HG03521 (cell line): ENCODE measurements around the gene EXOC3.
"Not testable (repeated sequence)": the region's sequence is repeated elsewhere in the genome, so short reads cannot be mapped to it uniquely, and the experiment has no call there.

Source experiments
- ATAC-seq: cut with Tn5 transposase; IDR thresholded peaks from one replicate; pipeline ENCODE4 v1.9.1; 2021; ENCODE audit warnings: mild to moderate bottlenecking, moderate library complexity; ENCODE audit not compliant: unreplicated experiment

Gene EXOC3

DNA sequence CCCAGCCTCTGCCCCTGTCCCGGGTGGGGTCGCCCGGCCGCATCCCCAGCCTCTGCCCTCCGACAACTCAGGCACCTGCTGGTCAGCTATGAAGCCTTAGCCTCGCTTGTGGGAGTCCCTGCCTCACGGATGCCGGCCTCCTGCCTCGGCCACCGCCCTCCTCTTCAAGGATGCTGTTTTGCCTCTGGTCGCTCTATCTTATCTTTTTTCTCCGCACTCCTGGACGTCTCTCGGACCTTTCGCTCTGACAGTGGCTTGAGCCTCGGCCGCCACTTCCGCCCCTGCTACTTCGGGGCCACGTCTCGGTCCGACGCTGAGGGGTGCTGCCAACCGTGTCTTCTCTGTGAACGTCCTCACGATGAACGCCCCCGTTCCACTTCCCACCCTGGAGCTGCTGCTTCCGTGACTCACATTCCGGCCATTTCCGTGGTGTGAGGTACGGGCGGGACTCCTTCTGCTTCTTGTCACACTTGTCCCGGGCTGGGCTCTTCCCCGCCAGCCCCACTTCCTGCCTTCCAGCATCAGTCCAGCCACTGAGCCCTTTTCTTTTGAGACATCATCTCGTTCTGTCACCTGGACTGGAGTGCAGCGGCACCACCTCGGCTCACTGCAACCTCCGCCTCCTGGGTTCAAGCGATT lies 55.0 kb downstream of the EXOC3 start:
- no peak for ATAC-seq

DNA sequence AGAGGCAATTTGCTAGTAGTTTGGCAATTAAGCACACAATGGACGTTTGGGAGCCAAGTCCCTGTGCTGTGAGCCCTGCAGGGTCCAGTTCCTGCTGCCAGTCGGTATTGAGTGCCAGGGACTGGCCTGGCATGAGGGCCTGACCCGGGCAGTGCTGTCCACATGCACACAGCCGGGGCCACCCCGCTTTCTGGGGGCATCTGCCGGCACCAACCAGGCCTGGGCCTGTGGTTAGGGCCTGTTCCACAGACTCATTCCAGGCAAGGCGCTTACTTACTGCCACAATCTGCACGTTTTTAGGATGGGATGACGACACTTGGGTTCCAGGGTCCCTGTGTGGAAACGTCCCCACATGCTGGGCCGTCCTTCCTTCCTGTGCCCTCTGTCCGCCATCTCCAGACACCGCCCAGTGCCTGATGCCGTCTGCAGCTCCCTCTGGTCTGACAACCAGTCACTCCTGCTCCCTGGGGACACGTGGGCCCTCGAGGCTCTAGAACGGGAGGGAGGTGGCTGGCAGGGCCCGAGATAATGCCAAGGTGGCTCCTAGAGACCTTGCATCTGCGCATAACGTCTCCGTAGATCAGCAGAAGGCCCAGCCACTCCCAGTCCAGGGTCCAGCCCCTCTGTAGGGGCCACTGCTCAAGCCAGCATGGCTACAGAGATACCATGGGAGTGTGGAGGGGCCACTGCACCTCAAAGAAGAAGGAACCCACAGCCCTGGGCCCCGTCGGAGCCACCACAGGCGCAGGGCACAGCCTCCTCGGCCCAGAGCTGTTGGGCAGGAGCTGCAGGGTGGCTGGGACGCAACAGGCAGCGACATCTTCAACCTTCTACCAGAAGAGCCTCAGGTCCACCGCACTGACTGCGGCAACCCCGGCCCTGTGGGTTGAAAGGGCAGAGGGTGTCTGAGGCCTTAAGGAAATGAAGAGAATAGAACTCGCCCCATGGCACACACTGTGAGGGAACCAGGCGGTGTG lies 56.5 kb downstream of the EXOC3 start:
- no peak for ATAC-seq

DNA sequence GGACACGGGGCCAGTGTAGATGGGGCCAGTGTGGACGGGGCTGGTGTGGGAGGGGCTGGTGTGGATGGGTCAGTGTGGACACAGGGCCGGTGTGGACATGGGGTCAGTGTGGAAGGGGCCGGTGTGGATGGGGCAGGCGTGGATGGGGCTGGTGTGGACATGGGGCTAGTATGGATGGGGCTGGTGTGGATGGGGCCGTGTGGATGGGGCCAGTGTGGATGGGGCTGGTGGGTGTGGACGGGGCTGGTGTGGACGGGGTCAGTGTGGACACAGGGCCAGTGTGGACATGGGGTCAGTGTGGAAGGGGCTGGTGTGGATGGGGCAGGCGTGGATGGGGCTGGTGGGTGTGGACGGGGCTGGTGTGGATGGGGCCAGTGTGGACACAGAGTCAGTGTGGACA lies 57.5 kb downstream of the EXOC3 start:
- no peak for ATAC-seq

DNA sequence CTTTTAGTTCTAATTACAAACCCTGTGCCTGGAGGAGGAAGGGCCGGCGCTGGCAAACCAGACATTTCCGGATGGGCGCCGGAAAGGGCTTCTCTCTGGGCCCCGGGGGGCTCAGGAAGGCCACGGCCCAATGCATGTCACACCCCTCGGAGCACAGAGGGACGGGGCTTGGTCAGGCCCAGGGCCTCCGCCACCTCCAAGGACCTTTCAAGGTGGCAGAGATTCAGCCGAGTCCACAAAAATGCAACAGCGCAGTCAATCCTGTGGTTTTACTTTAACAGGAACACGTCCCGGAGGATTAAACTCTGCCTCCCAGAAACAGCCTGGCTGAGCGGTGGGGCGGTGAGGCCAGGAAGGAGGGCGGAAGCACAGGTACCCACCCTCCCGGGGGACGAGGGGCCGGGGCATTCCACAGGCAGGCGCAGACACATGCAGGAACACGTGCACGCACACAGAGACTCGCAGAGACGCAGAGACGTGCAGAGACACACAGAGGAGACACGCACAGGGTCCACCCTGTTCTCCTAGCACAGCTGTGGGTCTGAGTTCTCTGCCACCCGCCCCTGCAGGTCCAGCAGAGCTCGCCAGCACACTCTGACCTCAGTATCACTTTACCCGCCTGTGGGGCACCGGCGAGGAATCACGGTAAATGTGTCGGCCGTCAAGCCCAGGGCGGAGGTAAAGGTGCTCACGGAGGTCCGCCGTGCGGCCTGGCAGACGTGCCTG lies 58.3 kb downstream of the EXOC3 start:
- no peak for ATAC-seq

DNA sequence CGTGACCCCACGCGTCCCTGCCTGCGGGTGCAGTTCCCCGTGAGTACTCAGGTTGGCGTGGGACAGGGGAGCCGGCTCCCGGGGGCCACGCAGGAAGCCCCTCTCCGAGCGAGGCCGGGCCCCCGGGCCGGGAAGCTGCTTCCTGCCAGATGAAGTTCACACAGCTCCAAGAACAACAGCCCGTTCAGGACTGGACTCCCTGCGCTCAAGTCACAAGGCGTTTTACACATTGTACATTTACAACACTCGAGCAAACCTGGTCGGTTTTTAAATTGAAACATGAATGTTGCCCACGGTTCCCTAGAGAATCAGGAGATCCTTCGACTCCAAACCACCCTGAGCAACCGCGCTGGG lies 58.8 kb downstream of the EXOC3 start:
- no peak for ATAC-seq

DNA sequence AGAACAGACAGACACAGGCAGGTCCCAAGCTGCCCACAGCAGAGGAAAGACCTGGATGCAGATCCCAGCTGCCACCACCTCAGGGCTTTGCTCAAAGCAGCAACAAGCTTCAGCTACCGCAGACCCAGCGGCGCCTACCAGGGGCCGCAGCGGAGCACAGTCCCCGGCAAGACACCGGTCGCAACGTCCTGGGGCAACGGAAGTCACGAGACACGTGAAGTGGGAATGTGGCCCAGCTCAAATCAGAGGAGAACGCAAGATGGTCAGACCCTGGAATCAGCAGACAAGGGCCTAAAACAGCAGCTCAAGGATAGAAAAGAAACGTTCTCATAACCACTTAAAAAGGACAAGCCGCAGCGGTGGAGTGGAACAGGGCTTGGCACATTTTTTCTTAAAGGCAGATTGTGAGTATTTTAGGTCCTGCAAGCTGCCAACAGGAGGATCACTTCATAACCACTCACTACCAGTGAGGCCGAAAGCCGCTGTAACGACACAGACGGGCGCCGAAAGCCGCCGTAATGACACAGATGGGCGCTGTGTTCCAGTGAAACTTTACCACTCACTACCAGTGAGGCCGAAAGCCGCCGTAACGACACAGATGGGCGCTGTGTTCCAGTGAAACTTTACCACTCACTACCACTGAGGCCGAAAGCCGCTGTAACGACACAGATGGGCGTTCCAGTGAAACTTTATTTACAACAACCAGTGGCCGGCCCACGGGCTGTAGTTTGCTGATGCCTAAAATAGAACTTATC lies 59.5 kb downstream of the EXOC3 start:
- no peak for ATAC-seq

DNA sequence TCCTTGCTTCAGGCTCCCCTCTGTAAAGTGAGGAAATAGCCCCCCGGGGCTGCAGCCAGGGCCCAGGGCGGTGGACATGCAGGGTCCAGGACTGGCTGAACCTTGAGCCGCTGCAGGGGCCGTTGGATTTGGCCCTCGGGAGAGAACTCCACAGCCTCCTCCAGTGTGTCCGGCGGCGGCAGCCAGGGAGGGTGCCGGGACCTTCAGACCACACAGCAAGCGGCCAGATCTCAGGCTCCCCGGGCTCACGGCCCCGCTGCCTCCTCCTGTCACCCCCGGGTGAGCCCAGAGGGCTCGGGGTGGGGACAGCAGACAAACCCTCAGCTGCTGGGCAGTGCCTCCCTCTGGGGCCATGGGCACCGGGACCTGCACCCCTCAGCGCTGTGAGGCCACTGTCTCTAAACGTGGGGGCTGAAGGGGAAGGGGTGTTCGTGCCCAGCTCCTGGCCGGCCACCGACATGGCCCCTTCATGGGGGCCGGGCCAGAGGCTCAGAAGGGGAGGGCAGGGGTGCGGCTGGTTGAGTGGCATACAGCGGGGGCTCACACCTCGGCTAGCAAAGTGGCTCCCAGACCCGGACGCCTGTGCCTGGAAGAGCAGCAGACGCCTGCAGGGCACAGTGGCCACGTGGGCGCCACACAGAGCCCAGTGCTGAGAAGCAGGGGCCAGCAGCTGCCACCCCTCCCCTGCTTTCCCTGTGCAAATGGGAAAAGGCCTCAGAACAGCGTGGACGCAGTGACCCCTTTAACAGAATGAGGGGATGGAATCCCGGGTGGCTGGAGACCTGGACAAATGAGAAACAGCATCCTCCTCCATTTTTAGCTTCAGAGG lies 61.6 kb downstream of the EXOC3 start:
- no peak for ATAC-seq

DNA sequence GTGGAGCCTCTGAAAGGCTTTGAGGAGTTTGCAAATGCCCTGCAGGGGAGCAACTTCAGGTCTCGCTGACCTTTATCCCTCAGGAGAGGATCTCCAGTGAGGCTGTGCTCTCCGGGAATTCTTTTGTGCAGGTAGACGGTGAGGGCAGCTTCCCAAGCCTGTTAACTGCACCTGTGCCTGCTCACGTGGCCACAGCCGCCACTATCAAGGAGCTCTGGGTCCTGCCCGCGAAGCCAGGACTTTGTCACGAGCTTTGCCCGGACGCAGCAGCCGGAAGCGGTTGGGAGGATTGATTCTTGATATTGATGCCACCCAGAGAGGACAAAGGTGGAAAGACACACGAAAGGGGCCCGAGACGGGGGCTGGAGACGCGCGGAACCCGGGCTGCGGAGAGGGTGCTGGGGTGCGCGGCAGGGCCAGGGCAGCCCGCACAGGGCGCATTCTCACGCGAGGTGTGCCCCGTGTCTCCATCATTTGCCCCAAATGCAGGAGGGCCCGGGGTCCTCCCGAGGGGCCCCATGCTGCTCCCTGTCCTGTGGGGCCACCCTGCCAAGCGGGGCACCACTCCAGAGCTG lies 63.1 kb downstream of the EXOC3 start:
- no peak for ATAC-seq

DNA sequence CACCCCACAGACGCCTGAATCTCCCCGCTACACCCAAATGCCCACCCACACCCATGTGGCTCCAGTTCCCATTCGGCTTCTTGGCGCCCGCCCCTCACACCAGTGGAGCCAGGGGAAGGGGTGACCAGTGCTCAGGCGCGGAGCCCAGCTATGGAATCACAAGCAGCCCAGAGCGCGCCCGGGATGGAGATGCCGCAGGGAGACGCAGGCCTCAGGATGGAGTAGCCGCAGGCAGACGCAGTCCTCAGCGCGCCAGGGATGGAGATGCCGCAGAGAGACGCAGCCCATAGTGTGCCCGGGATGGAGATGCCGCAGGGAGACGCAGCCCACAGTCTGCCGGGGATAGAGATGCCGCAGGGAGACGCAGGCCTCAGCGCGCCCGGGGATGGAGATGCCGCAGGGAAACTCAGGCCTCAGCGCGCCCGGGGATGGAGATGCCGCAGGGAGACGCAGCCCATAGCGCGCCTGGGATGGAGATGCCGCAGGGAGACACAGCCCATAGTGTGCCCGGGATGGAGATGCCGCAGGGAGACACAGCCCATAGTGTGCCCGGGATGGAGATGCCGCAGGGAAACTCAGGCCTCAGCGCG lies 65.1 kb downstream of the EXOC3 start:
- ATAC-seq: not testable (repeated sequence)

DNA sequence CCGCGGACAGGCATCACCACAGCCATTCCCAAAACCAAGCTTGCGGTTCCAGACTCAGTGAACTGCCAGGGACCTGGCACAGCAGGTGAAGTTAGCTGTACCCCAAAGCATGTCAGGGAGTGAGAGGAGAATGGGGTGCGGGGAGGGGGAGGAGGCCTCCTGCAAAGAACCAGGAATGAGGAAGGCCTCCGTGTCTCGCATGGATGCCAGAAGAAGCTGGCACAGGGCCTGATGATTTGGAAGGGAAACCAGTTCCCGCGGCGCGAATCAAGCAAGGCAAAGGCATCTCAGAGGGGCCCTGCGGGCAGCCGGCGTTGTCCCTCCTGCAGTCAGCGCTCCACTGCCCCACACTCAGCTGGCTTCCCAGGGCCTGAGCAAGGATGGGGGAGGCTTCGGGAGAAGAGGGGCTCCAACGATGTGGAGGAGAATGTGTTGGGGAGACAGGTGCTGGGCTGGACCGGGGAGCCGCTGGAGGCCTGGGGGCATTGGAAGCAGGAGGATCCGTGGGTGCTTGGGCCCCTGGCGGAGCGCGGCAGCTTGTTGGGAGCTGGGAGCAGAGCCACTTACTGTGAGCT lies 66.7 kb downstream of the EXOC3 start:
- no peak for ATAC-seq

DNA sequence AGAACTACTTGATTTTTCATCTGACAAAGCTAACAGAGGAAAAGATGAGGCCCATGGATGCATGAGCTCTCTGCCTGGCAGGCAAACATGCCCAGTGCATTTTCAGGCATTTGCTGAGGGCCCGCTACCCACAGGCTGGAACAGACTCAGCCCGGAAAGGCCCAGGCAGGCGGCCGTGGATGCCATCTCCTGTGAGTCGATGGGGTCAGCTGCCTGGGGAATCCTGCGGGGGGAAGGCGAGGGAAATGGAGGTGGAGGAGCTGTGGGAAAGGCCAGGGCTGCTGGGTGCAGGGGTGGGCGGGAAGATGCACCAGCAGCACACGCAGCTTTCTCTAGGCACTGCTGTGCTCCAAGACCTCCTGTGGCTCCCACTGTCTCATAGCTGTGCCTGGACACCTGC lies 67.5 kb downstream of the EXOC3 start:
- ATAC-seq: no peak

DNA sequence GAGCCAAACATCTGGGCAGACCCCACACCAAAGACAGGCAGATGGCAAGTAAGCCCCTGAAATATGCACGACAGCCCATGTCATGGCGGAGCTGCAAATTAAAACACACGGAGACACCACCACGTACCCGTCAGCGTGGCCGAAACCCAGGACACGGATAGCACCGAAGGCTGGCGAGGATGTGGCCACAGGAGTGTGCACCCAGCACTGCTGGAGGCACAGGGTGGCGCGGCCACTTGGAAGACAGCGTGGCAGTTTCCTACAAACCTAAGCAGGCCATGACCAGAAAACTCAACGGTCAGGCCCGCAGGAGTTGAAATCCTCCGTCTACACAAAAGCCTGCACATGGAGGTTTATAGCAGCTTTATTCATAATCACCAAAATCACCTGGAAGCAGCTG lies 68.5 kb downstream of the EXOC3 start:
- no peak for ATAC-seq

DNA sequence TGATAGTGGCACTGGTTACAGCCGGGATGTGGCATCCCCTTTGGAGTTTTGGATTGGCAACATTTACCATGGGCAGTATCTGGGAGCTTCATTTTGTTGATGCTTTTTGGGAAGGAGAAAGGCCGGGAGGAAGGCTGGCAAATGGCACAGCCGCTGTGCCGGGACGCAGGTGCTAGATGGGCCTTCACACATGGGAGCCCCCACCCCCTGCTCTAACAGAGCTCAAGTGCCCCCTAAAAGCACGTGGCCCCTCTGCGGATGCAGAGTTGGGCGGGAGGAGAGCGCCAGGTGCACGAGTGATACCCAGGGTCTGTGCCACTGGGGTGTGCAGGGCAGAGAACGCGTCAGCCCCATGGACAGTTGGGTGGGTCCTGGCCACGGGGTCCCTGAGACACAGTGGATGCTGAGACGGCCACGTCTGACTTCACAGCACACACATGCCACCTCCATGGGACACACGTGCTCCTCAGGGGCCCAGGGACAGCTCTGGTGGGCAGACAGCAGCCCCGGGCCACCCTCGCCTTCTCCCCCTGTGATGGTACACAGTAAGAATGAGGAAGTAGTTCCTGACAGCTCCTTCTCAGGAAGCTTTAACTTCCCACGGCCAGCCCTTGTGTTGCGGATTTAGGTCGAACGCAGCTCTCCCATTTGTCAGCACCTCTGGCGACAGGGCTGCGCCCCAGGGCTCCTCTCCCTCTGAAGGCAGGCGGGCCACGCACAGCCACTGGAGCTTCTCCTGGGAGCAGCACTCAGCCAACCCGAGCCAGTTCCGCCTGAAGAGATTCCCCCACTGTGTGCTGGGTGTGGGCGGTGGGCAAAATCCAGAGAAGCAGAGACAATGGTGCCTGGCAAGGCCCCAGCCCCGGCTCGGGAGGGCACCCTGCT lies 70.5 kb downstream of the EXOC3 start:
- ATAC-seq: no peak

DNA sequence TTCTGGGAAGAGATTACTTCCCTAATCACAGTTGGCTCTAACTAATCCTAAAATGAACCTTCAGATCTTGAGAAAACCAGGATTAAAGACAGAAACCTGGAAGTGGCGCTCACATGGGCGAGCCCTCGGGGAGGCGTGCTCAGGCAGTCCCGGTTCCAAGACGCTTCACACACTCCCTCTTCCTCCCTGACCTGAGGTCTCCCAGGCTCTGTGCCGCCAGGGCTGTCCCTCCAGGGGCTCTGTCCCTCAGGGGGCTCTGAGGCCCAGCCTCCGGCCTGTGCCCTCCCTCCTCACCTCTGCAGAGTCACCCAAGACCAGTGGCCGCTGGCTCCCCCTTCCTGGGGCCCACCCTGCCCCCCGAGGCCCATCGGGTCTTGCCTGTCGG lies 71.1 kb downstream of the EXOC3 start:
- ATAC-seq: no peak

DNA sequence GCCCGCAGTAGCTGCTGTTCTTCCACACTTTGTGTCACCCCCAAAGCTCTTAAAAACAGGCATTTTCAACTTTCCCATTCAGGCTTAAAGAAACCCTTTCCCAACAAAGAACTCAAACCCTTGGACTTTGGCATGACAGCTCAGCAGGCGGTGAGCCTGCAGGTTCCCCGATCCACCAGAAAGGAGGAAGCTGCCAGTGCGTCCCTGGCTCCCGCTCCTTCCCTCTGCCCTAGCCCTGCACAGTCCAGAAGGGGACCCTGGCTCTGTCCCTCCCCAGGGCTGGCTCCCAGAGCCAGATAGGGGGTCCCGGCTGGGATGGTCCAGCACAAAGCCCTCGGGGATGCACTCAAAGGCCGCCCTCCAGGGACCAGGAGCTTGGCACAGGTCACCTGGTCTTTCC lies 71.7 kb downstream of the EXOC3 start:
- ATAC-seq: no peak

DNA sequence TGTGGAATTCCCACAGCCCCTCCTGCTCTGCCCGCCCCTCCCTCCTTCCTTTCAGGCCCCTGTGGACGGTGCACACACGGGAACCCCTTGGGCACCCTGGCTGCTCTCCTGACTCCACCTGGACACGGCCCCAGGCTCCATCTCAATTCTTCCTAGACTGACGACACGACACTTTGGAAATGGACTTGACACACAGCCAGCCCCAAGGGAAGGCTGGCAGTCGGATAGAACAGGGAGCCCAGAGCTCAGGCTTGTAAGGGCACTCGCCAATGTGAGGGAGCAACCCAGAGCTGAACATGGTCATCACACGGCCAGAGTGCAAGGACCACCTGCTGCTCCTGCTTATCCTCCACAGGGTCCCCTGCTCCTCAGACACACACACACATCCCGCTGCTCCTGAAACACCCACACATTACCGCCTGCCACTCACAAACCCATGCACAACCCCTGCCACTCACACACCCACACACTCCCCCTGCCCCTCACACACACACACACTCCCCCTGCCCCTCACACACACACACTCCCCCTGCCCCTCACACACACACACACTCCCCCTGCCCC lies 72.4 kb downstream of the EXOC3 start:
- no peak for ATAC-seq

DNA sequence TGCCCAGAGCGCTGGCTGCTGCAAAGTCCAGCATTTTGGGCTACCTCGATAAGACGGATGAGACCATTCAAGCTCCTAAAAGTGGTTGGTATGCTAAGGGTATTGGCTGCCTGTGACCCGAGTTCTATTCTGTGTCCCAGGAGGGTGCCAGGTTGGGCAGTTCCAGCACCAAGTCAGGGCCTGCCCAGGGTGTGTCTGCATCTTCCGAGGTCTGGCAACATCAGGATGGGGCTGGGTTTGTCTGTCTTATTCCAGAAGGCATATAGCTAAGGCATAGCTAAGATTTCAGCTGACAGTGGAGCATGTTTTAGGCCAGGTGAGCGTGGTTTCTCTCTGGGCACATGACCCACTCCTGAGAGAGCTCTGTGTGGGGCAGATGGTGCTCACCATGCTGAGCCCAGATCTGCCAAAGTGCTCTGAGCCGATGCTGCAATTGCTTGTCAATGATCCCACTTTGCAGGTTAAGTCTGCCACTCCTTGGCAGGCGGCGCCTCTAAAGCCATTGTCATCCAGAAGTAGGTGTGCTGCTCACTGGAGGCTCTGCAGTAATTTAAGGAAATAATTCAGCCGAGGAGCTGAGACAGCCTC lies 73.5 kb downstream of the EXOC3 start:
- no peak for ATAC-seq
